H1 (cell line): ENCODE measurements around the gene VASP. TPM values are rescaled to one million over a fixed set of nuclear protein-coding genes. Genes with fewer than 3 reads are reported as not detected.

Source experiments
- CTCF ChIA-PET: fragments of 300-600 bp; sonication (Branson Sonifier 250); formaldehyde crosslinking; loops from one replicate; lab custom pipeline; 2021; ENCODE audit not compliant: partially characterized antibody; lab: Charles Lee
- POLR2A ChIA-PET: fragments of 300-600 bp; sonication (Branson Sonifier 250); formaldehyde crosslinking; loops from one replicate; lab custom pipeline; 2021; ENCODE audit warnings: inconsistent platforms; ENCODE audit not compliant: partially characterized antibody; lab: Charles Lee
- DNase-seq, 2 experiments: peaks; one replicate each; pipeline versions ENCODE4 v3.0.0 to v3.0.0-alpha.2; 2010 to 2022; ENCODE audit warnings: low spot score in 2 of 2, low read depth in 1 of 2, mixed read lengths in 1 of 2
- FAIRE-seq: peaks from 2 replicates; lab custom pipeline; 2011; peaks lifted over from hg19 to GRCh38; lab: Jason Lieb, UNC
- H2AFZ ChIP-seq: 2 replicates; pipeline ENCODE4 v1.8.1; 2012; ENCODE audit warnings: low read length, inconsistent platforms
- H2AK5ac ChIP-seq: 2 replicates; pipeline ENCODE4 v1.6.1; 2013; ENCODE audit warnings: low read depth, low read length
- H2BK120ac ChIP-seq: replicated peaks from 2 replicates; pipeline ENCODE3; 2013; ENCODE audit warnings: low read depth, low read length, inconsistent platforms
- H2BK12ac ChIP-seq: 2 replicates; pipeline ENCODE4 v1.6.1; 2013; ENCODE audit warnings: low read depth, low read length
- H2BK15ac ChIP-seq: 2 replicates; pipeline ENCODE4 v1.6.1; 2013; ENCODE audit warnings: low read length
- H2BK20ac ChIP-seq: 2 replicates; pipeline ENCODE4 v1.6.1; 2013; ENCODE audit warnings: low read length
- H2BK5ac ChIP-seq: 2 replicates; pipeline ENCODE4 v1.6.1; 2013; ENCODE audit warnings: low read depth, low read length
- H3K14ac ChIP-seq: 2 replicates; pipeline ENCODE4 v1.6.1; 2013; ENCODE audit warnings: inconsistent platforms; ENCODE audit not compliant: insufficient read length
- H3K18ac ChIP-seq: 2 replicates; pipeline ENCODE4 v1.6.1; 2013; ENCODE audit warnings: low read length; ENCODE audit errors: extremely low read depth
- H3K23ac ChIP-seq: 2 replicates; pipeline ENCODE4 v1.6.1; 2013; ENCODE audit warnings: inconsistent platforms; ENCODE audit not compliant: insufficient read length
- H3K23me2 ChIP-seq: 2 replicates; pipeline ENCODE4 v1.6.1; 2013; ENCODE audit warnings: low read depth, low read length
- H3K27ac ChIP-seq: 2 replicates; pipeline ENCODE4 v1.6.1; 2011; ENCODE audit warnings: low read depth, low read length, inconsistent platforms
- H3K27me3 ChIP-seq, 4 experiments: replicated peaks in 1 of 4; 1 replicate in 1 of 4; 2 replicates in 3 of 4; pipeline versions ENCODE4 v1.6.1 to v1.8.1; 2011 to 2013; ENCODE audit warnings: low read length in 3 of 4, mild to moderate bottlenecking in 3 of 4, inconsistent platforms in 2 of 4, mixed read lengths in 2 of 4, moderate library complexity in 1 of 4; ENCODE audit not compliant: control insufficient read depth in 3 of 4, insufficient read depth in 3 of 4; ENCODE audit errors: extremely low read depth in 1 of 4
- H3K36me3 ChIP-seq, 4 experiments: 2 replicates each; pipeline versions ENCODE4 v1.6.1 to v1.8.1; 2011 to 2013; ENCODE audit warnings: mild to moderate bottlenecking in 4 of 4, low read length in 3 of 4, moderate library complexity in 2 of 4, control low read depth in 1 of 4, inconsistent platforms in 1 of 4; ENCODE audit not compliant: insufficient read depth in 4 of 4, control insufficient read depth in 2 of 4
- H3K4ac ChIP-seq: replicated peaks from 2 replicates; pipeline ENCODE3; 2013; ENCODE audit warnings: low read length, low read depth, mixed read lengths, inconsistent platforms; ENCODE audit not compliant: insufficient read length
- H3K4me1 ChIP-seq, 4 experiments: replicated peaks in 1 of 4; 1 replicate in 1 of 4; 2 replicates in 3 of 4; pipeline versions ENCODE4 v1.6.1 to v1.8.1; 2011 to 2013; ENCODE audit warnings: low read length in 3 of 4, inconsistent platforms in 2 of 4, mixed read lengths in 1 of 4; ENCODE audit not compliant: insufficient read depth in 4 of 4, control insufficient read depth in 3 of 4
- H3K4me2 ChIP-seq, 2 experiments: 2 replicates each; pipeline versions ENCODE4 v1.6.1 to v1.8.1; 2011 to 2013; ENCODE audit warnings: low read depth in 2 of 2, low read length in 2 of 2, control low read depth in 1 of 2, inconsistent platforms in 1 of 2, mild to moderate bottlenecking in 1 of 2; ENCODE audit not compliant: insufficient read depth in 1 of 2
- H3K4me3 ChIP-seq, 4 experiments: fragments of 200-600, 300-600 bp in 1 of 4; sonication (generic), shearing (Covaris generic), sonication (Bioruptor Twin) in 1 of 4; 2 replicates each; pipeline versions ENCODE4 v1.5.1 to v1.8.1; 2011 to 2016; ENCODE audit warnings: low read length in 4 of 4, low read depth in 3 of 4, control low read depth in 2 of 4, inconsistent platforms in 2 of 4, mild to moderate bottlenecking in 2 of 4, mixed read lengths in 1 of 4, moderate library complexity in 1 of 4; ENCODE audit not compliant: insufficient read depth in 2 of 4; ENCODE audit errors: extremely low read depth in 1 of 4
- H3K56ac ChIP-seq: replicated peaks from 2 replicates; pipeline ENCODE3; 2013; ENCODE audit warnings: low read depth, mild to moderate bottlenecking, mixed read lengths, low read length, inconsistent platforms; ENCODE audit not compliant: insufficient read length
- H3K79me1 ChIP-seq: 2 replicates; pipeline ENCODE4 v1.6.1; 2013; ENCODE audit warnings: low read depth, low read length, control low read depth
- H3K79me2 ChIP-seq, 2 experiments: 2 replicates each; pipeline versions ENCODE4 v1.6.1 to v1.8.1; 2012 to 2013; ENCODE audit warnings: low read length in 2 of 2, mild to moderate bottlenecking in 2 of 2, inconsistent platforms in 1 of 2; ENCODE audit not compliant: insufficient read depth in 2 of 2, control insufficient read depth in 1 of 2
- H3K9ac ChIP-seq, 4 experiments: replicated peaks in 1 of 4; 1 replicate in 1 of 4; 2 replicates in 3 of 4; pipeline versions ENCODE4 v1.6.1 to v1.8.1; 2011 to 2013; ENCODE audit warnings: low read depth in 3 of 4, low read length in 3 of 4, control low read depth in 2 of 4, mild to moderate bottlenecking in 2 of 4, moderate library complexity in 2 of 4, inconsistent platforms in 1 of 4; ENCODE audit errors: extremely low read depth in 1 of 4
- H3K9me3 ChIP-seq, 2 experiments: 2 replicates each; pipeline versions ENCODE4 v1.6.1 to v1.8.1; 2012 to 2013; ENCODE audit warnings: mild to moderate bottlenecking in 2 of 2, moderate library complexity in 2 of 2, control low read depth in 1 of 2, inconsistent platforms in 1 of 2, low read depth in 1 of 2, low read length in 1 of 2, mixed read lengths in 1 of 2; ENCODE audit not compliant: insufficient read depth in 2 of 2
- H4K20me1 ChIP-seq, 2 experiments: replicated peaks in 1 of 2; 2 replicates each; pipeline versions ENCODE3 to v1.8.1; 2011 to 2013; ENCODE audit warnings: inconsistent platforms in 2 of 2, low read length in 2 of 2, mild to moderate bottlenecking in 1 of 2; ENCODE audit not compliant: insufficient read depth in 2 of 2, control insufficient read depth in 1 of 2
- H4K5ac ChIP-seq: 2 replicates; pipeline ENCODE4 v1.6.1; 2013; ENCODE audit warnings: low read length, low read depth, mixed read lengths, inconsistent platforms; ENCODE audit not compliant: insufficient read length
- H4K8ac ChIP-seq: 2 replicates; pipeline ENCODE4 v1.8.0; 2013; ENCODE audit warnings: mild to moderate bottlenecking, moderate library complexity, low read length, inconsistent platforms; ENCODE audit not compliant: insufficient read depth; ENCODE audit errors: extremely low read depth
- H4K91ac ChIP-seq: replicated peaks from 2 replicates; pipeline ENCODE3; 2013; ENCODE audit warnings: low read length, mixed read lengths, inconsistent platforms; ENCODE audit not compliant: insufficient read length
- CHD1 ChIP-seq: IDR thresholded peaks from 2 replicates; pipeline ENCODE4 v1.6.1; 2012; ENCODE audit warnings: low read depth, low read length, improper control_type of control experiment
- CHD2 ChIP-seq: IDR thresholded peaks from 2 replicates; pipeline ENCODE4 v1.6.1; 2012; ENCODE audit warnings: low read length, improper control_type of control experiment
- JUN ChIP-seq: IDR thresholded peaks from 2 replicates; pipeline ENCODE4 v1.6.1; 2011; ENCODE audit warnings: low read depth, mild to moderate bottlenecking, improper control_type of control experiment, low read length
- KDM1A ChIP-seq: fragments of 200-600, 300-600 bp; sonication (generic); IDR thresholded peaks from 2 replicates; pipeline ENCODE4 v1.7.1; 2016; ENCODE audit warnings: mild to moderate bottlenecking, low read length, borderline replicate concordance
- PHF8 ChIP-seq: fragments of 200-600 bp; sonication (generic); conservative IDR thresholded peaks from 2 replicates; pipeline ENCODE4 v1.7.1; 2012; ENCODE audit warnings: low read depth, mild to moderate bottlenecking, inconsistent platforms, low read length, moderate library complexity
- POLR2A ChIP-seq, 2 experiments: IDR thresholded peaks; 1 replicate in 1 of 2; 2 replicates in 1 of 2; pipeline ENCODE4 v1.6.1; 2011; ENCODE audit warnings: low read depth in 2 of 2, low read length in 2 of 2, mild to moderate bottlenecking in 2 of 2; ENCODE audit errors: control extremely low read depth in 1 of 2
- RFX5 ChIP-seq: IDR thresholded peaks from 2 replicates; pipeline ENCODE4 v1.6.1; 2011; ENCODE audit warnings: low read depth, low read length, improper control_type of control experiment, borderline replicate concordance
- TCF12 ChIP-seq: IDR thresholded peaks from 2 replicates; pipeline ENCODE4 v1.6.1; 2011; ENCODE audit warnings: low read depth, mild to moderate bottlenecking, low read length
- WGBS, 2 experiments: shearing (Covaris generic) in 1 of 2; methylation state at CpG; one replicate each; pipeline versions ENCODE4 v1.1.6 to v1.1.7; 2013 to 2015; ENCODE audit warnings: low lambda C conversion rate in 2 of 2, mixed read lengths in 2 of 2, inconsistent platforms in 1 of 2, low coverage in 1 of 2, missing lambda C conversion rate in 1 of 2; ENCODE audit not compliant: insufficient replicate concordance in 2 of 2, insufficient coverage in 1 of 2, insufficient read length in 1 of 2; ENCODE audit errors: extremely low coverage in 1 of 2, missing lambda C conversion rate in 1 of 2; 5-methylcytosine and 5-hydroxymethylcytosine counted together
- polyA plus RNA-seq, 7 experiments: library from polyadenylated mRNA; depleted of rRNA in 3 of 7; stranded (reverse) in 5 of 7; unstranded in 2 of 7; fragments of >200 nt in 5 of 7; fragments of 200-250 nt in 2 of 7; gene quantifications; 1 replicate in 5 of 7; 2 replicates in 1 of 7; 4 replicates in 1 of 7; pipeline versions ENCODE4 v1.2.1 to v1.2.3, GENCODE V29; 2011 to 2013; ENCODE audit warnings: missing spikeins in 2 of 7, mixed read lengths in 2 of 7
- total RNA-seq: library from RNA; stranded (reverse); fragmentation: NEBNext Ultra II Directional; extraction: Animal tissue kit (Norgen Biotek cat#: 25700); gene quantifications from 2 replicates; pipeline ENCODE4 v1.2.1, GENCODE V29; 2021
- TF ChIP-seq, protein P1 (sequence below): IDR thresholded peaks from 2 replicates; pipeline ENCODE4 v1.6.1; 2012; ENCODE audit warnings: low read length, inconsistent platforms

Gene VASP
- total and polyA plus RNA-seq, 2 of the 8 experiments (the other 6 are each of a cell fraction or from before 2014, with no cell fraction given), result 89.7 to 135 TPM

DNA sequence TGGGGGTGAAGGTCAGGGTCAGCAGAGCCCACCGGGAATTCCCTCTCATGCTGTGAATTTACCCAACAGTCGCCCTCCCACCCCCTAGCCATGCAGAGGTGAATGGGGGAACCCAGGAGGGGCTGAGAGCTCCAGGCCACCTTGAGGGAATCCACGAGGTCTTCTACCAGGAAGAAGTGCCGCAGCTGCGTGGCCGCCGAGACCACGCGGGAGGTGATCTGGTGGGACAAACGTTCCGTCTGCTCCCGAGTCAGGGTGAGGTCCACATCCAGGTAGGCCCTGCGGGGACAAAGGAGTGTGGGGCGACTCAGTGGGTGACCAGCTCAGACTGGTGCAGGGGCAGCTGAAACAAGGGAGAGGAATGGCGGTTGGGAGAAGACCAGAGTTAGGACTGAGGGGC, 18.6 kb upstream of the VASP start:
- H4K20me1 ChIP-seq, result peaks cover 0 to 4% of the 10 kb centered on the region in 2 experiments
- H4K91ac ChIP-seq, result no peak overlapping the region
- no peak overlapping the region for H3K4me2 ChIP-seq
- no peaks in the 10 kb centered on the region for H3K27me3 ChIP-seq
- no peak overlapping the region for H4K8ac ChIP-seq
- H2BK120ac ChIP-seq, result no peak overlapping the region
- H3K4me3 ChIP-seq, result no peak overlapping the region
- no peak overlapping the region for H4K5ac ChIP-seq
- no peak overlapping the region for H2BK5ac ChIP-seq
- ChIA-PET POLR2A (interaction anchor here (1.7 kb wide), 1 partner anchor 11 kb away, joined by 5 read pairs; no protein-coding TSS in a partner anchor), CTCF (interaction anchor here (0.7 to 32.9 kb wide), 8 partner anchors 8 to 153 kb away, joined by 3 to 760 read pairs (median 4); partner anchors contain the start of gene ERCC1)
- H3K18ac ChIP-seq, result no peak overlapping the region
- H2BK15ac ChIP-seq, result no peak overlapping the region; the same call in 1 of the 2 replicates
- H3K23ac ChIP-seq, result no peak overlapping the region
- no peak overlapping the region for H3K14ac ChIP-seq
- H2BK12ac ChIP-seq, result no peak overlapping the region
- H3K79me2 ChIP-seq, result no peaks in the 10 kb centered on the region
- H3K9ac ChIP-seq, result no peak overlapping the region
- WGBS, 2 experiments, result 95% methylated on average over 15 of the region's 15 CpGs; no CpG with 5 or more reads in 1 of the 2 experiments
- H3K4me1 ChIP-seq, result peaks cover 0 to 3% (median under 1%) of the 10 kb centered on the region in 4 experiments; a peak in 1 of 7 replicates
- H3K23me2 ChIP-seq, result no peaks in the 10 kb centered on the region; the same call in 1 of the 2 replicates
- H2BK20ac ChIP-seq, result no peak overlapping the region
- H3K79me1 ChIP-seq, result no peaks in the 10 kb centered on the region
- H2AK5ac ChIP-seq, result no peak overlapping the region
- TF ChIP-seq, protein P1, sequence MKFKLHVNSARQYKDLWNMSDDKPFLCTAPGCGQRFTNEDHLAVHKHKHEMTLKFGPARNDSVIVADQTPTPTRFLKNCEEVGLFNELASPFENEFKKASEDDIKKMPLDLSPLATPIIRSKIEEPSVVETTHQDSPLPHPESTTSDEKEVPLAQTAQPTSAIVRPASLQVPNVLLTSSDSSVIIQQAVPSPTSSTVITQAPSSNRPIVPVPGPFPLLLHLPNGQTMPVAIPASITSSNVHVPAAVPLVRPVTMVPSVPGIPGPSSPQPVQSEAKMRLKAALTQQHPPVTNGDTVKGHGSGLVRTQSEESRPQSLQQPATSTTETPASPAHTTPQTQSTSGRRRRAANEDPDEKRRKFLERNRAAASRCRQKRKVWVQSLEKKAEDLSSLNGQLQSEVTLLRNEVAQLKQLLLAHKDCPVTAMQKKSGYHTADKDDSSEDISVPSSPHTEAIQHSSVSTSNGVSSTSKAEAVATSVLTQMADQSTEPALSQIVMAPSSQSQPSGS, result no peak
- TF ChIP-seq TCF12, result no peak
- TF ChIP-seq PHF8, result no peak
- no peak for TF ChIP-seq POLR2A (IDR thresholded peaks at IDR 0.05; ENCODE audit: control extremely low read depth in 1 of 2, low read depth in 2 of 2, low read length in 2 of 2)
- no peak for TF ChIP-seq JUN
- no peak for TF ChIP-seq CHD2
- no peak for TF ChIP-seq RFX5
- TF ChIP-seq CHD1, result no peak
- no peak for TF ChIP-seq KDM1A
- H3K9me3 ChIP-seq, result no peaks in the 10 kb centered on the region
- DNase-seq (no peak), FAIRE-seq (no peak)
- no peaks in the 10 kb centered on the region; a peak in 1 of 8 replicates for H3K36me3 ChIP-seq
- no peak overlapping the region for H3K56ac ChIP-seq
- H3K27ac ChIP-seq, result no peak overlapping the region
- no peak overlapping the region for H3K4ac ChIP-seq
- H2AFZ ChIP-seq, result no peak overlapping the region
